ENCODE results near the gene LCNL1.

- TF ChIP-seq POLR2A (IDR thresholded peaks at IDR 0.05): no peak
- TF ChIP-seq, protein P1, sequence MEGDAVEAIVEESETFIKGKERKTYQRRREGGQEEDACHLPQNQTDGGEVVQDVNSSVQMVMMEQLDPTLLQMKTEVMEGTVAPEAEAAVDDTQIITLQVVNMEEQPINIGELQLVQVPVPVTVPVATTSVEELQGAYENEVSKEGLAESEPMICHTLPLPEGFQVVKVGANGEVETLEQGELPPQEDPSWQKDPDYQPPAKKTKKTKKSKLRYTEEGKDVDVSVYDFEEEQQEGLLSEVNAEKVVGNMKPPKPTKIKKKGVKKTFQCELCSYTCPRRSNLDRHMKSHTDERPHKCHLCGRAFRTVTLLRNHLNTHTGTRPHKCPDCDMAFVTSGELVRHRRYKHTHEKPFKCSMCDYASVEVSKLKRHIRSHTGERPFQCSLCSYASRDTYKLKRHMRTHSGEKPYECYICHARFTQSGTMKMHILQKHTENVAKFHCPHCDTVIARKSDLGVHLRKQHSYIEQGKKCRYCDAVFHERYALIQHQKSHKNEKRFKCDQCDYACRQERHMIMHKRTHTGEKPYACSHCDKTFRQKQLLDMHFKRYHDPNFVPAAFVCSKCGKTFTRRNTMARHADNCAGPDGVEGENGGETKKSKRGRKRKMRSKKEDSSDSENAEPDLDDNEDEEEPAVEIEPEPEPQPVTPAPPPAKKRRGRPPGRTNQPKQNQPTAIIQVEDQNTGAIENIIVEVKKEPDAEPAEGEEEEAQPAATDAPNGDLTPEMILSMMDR (IDR thresholded peaks at IDR 0.05): no peak
Measured at GRCh38 chr9:137030538-137031527, 48.0 kb downstream of the LCNL1 start.

All from vagina (tissue), 2 donors.